GM12801 (cell line): ENCODE results near the gene RNF141.

Source experiments
- TF ChIP-seq, protein P1 (sequence below): IDR thresholded peaks from one replicate; pipeline ENCODE4 v1.5.1; 2011; ENCODE audit warnings: control low read depth; ENCODE audit not compliant: insufficient read length; ENCODE audit errors: extremely low read depth

RNF141 gene

DNA sequence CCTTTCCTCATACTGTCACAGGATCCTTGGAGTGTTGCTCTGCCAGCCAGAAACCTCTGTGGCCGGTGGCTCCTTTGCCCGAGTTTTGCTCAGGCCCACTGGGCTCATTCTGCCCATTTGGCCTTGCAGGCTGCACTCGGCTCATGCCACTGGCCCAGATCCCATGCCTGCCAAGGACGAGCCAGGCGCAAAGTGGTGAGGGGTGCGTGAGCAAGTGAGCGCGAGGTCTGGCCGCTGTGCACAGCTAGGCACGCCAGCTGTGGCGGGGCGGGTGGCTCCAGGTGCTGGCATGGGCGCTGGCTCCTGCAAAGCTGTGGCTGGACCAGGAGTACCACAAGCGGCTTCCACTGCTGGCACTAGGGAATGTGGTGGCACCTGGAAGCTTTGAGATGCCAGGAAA is 2.8 kb upstream of the RNF141 start:
- TF ChIP-seq, protein P1, sequence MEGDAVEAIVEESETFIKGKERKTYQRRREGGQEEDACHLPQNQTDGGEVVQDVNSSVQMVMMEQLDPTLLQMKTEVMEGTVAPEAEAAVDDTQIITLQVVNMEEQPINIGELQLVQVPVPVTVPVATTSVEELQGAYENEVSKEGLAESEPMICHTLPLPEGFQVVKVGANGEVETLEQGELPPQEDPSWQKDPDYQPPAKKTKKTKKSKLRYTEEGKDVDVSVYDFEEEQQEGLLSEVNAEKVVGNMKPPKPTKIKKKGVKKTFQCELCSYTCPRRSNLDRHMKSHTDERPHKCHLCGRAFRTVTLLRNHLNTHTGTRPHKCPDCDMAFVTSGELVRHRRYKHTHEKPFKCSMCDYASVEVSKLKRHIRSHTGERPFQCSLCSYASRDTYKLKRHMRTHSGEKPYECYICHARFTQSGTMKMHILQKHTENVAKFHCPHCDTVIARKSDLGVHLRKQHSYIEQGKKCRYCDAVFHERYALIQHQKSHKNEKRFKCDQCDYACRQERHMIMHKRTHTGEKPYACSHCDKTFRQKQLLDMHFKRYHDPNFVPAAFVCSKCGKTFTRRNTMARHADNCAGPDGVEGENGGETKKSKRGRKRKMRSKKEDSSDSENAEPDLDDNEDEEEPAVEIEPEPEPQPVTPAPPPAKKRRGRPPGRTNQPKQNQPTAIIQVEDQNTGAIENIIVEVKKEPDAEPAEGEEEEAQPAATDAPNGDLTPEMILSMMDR: no peak

DNA sequence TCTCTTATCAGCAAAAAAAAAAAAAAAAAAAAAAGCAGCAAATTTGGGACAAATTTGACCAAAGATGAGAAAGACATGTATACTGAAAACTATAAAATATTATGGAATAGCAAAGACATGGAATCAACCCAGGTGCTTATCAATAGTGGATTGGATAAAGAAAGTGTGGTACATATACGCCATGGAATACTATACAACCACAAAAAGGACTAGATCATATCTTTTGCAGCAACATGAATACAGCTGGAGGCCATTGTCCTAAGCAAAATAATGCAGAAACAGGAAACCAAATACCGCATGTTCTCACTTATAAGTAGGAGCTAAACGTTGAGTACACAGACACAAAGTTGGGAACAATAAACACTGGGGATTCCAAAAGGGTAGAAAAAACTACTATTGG is 1.8 kb upstream of the RNF141 start:
- TF ChIP-seq, protein P1: no peak

DNA sequence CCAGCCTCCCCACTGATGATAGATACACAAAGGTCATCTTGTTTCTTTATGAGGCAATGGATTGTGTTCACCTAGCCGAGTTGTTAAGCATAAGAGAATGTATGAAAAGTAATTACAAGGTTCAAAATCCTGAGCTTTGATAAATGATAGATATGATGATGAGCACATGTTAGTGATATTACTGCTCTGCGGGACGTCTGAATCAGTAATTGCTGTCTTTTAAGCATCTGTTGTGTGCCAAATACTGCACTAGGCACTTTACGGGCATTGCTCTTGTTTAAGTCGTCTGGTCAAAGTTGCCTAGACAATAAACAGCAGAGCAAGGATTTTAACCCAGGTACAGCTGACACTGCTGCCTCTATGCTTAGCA is 559 bp upstream of the RNF141 start:
- TF ChIP-seq, protein P1: no peak

DNA sequence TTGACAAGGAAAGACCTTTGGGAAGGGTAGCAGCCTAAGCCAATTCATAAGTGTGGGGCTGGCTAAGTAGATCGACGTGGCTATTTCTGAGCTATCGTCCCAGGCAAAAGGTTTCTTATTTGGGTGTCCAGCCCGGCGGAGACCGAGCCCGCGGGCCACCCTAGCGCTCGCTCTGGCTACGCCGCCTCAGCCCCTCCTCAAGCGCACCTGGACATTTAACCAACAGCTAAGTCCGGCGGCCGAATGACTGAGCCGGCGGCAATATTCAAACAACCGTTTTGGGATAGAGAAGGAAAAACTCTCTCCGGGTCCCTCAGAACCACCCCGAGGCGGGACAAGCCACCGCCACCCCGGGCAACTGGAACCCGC is 457 bp downstream of the RNF141 start:
- TF ChIP-seq, protein P1: no peak

DNA sequence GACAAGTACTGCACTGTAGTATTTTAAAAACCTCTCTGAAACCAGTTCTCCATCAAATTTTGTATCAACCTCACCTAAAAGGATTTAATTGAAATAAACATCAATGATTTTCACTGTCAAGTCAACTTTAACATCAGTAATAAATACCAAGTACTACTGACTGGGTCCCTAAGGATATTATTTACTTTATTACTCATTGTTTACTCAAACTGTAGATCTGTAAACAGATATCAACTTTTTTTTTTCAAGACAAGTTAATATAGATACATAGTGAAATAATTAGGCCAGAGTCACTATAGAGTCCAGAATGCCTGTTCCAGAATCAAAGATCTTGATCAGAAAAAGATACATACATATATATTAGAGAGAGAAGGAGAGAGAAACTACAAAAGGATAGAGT is 1.6 kb downstream of the RNF141 start:
- TF ChIP-seq, protein P1: no peak

DNA sequence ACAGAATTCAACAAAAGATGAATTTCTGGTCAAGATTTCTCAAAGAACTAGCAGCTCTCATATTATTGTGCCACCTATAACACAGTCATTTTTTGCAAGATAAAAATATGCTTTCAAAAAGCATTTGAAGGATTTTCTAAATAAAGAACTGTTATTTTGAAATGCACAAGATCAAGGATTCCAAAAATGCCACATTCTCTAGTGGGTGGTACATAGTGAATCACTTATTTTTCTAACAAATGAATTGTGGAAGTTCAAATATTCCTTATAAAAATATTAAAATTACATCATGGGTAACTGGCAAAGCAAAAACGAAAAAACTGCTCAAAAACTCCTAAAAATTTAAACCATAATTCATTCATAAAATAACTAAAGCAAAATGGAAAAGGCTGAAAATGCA is 2.1 kb downstream of the RNF141 start:
- TF ChIP-seq, protein P1: no peak

DNA sequence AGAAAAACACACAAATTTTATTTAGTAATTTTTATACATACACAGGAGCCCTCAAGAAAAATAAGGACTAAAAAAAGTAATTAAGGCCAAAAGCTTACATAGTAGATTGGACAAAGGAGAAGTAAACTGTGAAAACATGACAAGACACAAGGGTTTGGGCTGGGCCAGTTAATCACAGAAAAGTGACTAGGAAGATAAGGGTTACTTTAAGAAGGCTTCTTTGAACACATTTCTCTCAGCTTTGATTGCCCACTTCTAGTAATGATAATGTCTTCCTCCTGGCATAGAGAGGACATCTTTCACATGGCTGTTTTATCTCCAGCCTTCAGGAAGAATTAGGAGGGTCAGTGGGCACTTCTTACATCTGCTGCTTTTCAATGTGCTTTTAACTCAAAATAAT is 3.4 kb downstream of the RNF141 start:
- TF ChIP-seq, protein P1: no peak

DNA sequence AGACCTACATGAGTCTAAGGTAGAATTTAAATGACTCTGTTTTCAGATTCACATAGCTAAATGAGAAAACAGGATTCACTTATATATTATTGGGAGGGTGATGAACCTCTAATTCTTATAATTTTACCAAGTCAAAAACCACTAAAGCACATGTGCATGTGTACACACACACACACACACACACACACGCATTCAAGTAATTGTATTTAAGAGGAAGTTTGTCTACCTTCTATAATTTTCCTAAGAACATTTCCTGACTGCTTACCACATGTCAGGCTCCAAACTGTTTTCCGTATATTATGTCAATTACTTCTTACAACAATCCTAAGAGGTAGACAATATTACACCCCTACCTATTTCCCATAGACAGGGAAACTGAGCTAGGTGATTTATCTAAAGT is 6.7 kb downstream of the RNF141 start:
- TF ChIP-seq, protein P1: no peak
